Smooth muscle cell (in vitro differentiated cells): ENCODE data around the gene NRXN3. TPM values are rescaled to one million over a fixed set of nuclear protein-coding genes. Genes with fewer than 3 reads are reported as not detected.

Experiments used
- DNase-seq: peaks from one replicate; lab custom pipeline; 2025; ENCODE audit not compliant: unreplicated experiment; lab: John Stamatoyannopoulos, UW
- H2AFZ ChIP-seq: fragments of 200-600 bp; sonication (generic); 2 replicates; pipeline ENCODE4 v1.6.0; 2016; ENCODE audit warnings: antibody characterized with exemption, low read depth, mild to moderate bottlenecking
- H3F3A ChIP-seq: fragments of 200-600 bp; sonication (generic); 2 replicates; pipeline ENCODE4 v1.6.0; 2017; ENCODE audit warnings: antibody characterized with exemption, low read depth
- H3K27ac ChIP-seq: fragments of 200-600 bp; sonication (generic); 2 replicates; pipeline ENCODE4 v1.5.1; 2016; ENCODE audit warnings: low read depth, mild to moderate bottlenecking
- H3K27me3 ChIP-seq: fragments of 200-600 bp; sonication (generic); 2 replicates; pipeline ENCODE4 v1.6.1; 2016; ENCODE audit warnings: low read depth, mild to moderate bottlenecking
- H3K36me3 ChIP-seq: fragments of 200-600 bp; sonication (generic); 2 replicates; pipeline ENCODE4 v1.5.1; 2016; ENCODE audit warnings: low read depth
- H3K4me1 ChIP-seq: fragments of 200-600 bp; sonication (generic); 2 replicates; pipeline ENCODE4 v1.5.1; 2016; ENCODE audit warnings: low read depth
- H3K4me2 ChIP-seq: fragments of 200-600 bp; sonication (generic); 2 replicates; pipeline ENCODE4 v1.6.0; 2016; ENCODE audit warnings: mild to moderate bottlenecking
- H3K4me3 ChIP-seq: fragments of 200-600 bp; sonication (generic); 2 replicates; pipeline ENCODE4 v1.5.1; 2016; ENCODE audit warnings: mild to moderate bottlenecking
- H3K79me2 ChIP-seq: fragments of 200-600 bp; sonication (generic); 2 replicates; pipeline ENCODE4 v1.6.0; 2016; ENCODE audit warnings: low read depth, mild to moderate bottlenecking
- H3K9ac ChIP-seq: fragments of 200-600 bp; sonication (generic); 2 replicates; pipeline ENCODE4 v1.6.0; 2016; ENCODE audit warnings: low read depth
- H3K9me3 ChIP-seq: fragments of 200-600 bp; sonication (generic); replicated peaks from 2 replicates; pipeline ENCODE4 v1.5.1; 2016; ENCODE audit warnings: low read depth
- H4K20me1 ChIP-seq: fragments of 200-600 bp; sonication (generic); 2 replicates; pipeline ENCODE4 v1.6.0; 2016; ENCODE audit warnings: low read depth
- CTCF ChIP-seq: fragments of 200-600 bp; sonication (generic); IDR thresholded peaks from 2 replicates; pipeline ENCODE4 v1.5.1; 2017; ENCODE audit warnings: borderline replicate concordance, mild to moderate bottlenecking, antibody characterized with exemption; ENCODE audit not compliant: insufficient read depth, poor library complexity, severe bottlenecking
- WGBS: methylation state at CpG from one replicate; pipeline ENCODE4 v1.1.7; 2016; ENCODE audit warnings: low lambda C conversion rate; 5-methylcytosine and 5-hydroxymethylcytosine counted together
- polyA plus RNA-seq: library from polyadenylated mRNA; unstranded; fragments of >200 nt; fragmentation: Nextera tagmentation; extraction: Ambion mirVana; gene quantifications from 2 replicates; pipeline ENCODE4 v1.2.1, GENCODE V29; 2016
- total RNA-seq: library from RNA; depleted of rRNA; stranded (reverse); fragments of >200 nt; gene quantifications from 2 replicates; pipeline ENCODE4 v1.2.3, GENCODE V29; 2014

NRXN3 gene
- total and polyA plus RNA-seq, 2 experiments from 2014 or later: 1.2 to 7.0 TPM

- Histone ChIP-seq H3K27ac (no peak overlapping the region), H3K27me3 (no peaks in the 10 kb centered on the region), H3F3A (no peaks in the 10 kb centered on the region), H4K20me1 (no peaks in the 10 kb centered on the region), H3K9me3 (no peaks in the 10 kb centered on the region), H3K79me2 (no peaks in the 10 kb centered on the region), H3K4me1 (peaks cover 9% of the 10 kb centered on the region), H3K9ac (no peak overlapping the region), H2AFZ (no peak overlapping the region), H3K4me2 (no peak overlapping the region), H3K36me3 (no peaks in the 10 kb centered on the region), H3K4me3 (no peak overlapping the region)
- no peak for DNase-seq
- TF ChIP-seq CTCF: no peak
- 74% methylated on average over 1 of the region's 1 CpG for WGBS
Measured at GRCh38 chr14:78245238-78245637, 75.1 kb downstream of the NRXN3 start.

DNA sequence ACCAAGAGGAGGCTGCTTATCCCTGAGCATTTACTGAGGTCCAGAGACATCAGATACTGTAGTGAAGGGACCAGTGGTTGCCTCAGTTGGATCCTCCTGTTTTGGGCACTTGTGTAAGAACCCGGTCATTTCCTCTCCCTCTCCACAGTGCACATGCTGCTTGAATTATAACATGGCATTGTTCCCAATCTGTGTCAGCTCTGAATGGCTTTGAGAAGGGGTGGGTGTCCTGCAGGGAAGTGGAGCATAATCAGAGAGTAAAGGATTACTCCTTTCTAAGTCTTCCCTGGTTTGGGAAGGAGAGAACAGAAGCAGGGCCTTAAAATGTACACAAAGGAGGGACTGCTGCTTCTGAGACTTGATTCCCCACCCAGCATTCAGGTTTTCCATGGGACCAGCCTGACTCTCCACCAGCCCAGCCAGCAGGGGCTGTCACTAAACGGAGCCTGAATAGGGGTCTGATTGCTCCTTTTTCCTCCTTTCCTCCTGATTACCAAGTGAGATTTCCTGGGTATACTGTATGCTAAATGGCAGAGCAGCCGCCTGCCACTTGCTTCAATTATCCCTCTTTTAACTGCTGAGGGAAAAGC is 78.4 kb downstream of the NRXN3 start:
- WGBS: 71% methylated on average over 3 of the region's 3 CpGs
- Histone ChIP-seq H3K4me1 (peaks cover 9% of the 10 kb centered on the region), H3K9ac (no peak overlapping the region), H4K20me1 (no peaks in the 10 kb centered on the region), H3K27ac (no peak overlapping the region), H3F3A (no peaks in the 10 kb centered on the region), H3K9me3 (no peaks in the 10 kb centered on the region), H2AFZ (no peak overlapping the region), H3K27me3 (no peaks in the 10 kb centered on the region), H3K4me2 (no peak overlapping the region), H3K79me2 (no peaks in the 10 kb centered on the region), H3K4me3 (no peak overlapping the region), H3K36me3 (no peaks in the 10 kb centered on the region)
- no peak for DNase-seq
- TF ChIP-seq CTCF: no peak

DNA sequence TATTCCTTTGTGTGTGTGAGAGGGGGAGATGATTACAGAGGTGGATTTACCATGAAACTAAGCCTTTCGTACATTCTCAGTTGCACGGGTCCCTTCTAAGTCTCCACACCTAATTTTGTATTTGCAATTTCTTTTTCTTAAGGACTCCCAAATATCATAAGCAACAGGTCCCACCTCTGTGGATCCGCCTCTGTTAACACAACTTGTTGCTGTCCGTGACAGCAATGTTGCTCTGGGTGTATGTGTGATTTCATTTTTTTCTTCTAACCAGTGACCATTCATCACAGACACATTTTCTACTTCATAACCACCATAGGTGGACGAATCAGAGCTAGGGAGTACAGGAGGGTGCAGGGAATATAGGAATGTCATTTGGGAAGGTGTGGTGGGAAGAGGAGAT is 81.1 kb downstream of the NRXN3 start:
- Histone ChIP-seq H3K79me2 (no peaks in the 10 kb centered on the region), H3K4me2 (no peak overlapping the region), H3K9ac (no peak overlapping the region), H3F3A (no peaks in the 10 kb centered on the region), H3K27ac (no peak overlapping the region), H3K9me3 (no peaks in the 10 kb centered on the region), H3K27me3 (no peaks in the 10 kb centered on the region), H3K4me3 (no peak overlapping the region), H4K20me1 (no peaks in the 10 kb centered on the region), H3K36me3 (no peaks in the 10 kb centered on the region), H3K4me1 (peaks cover 13% of the 10 kb centered on the region), H2AFZ (no peak overlapping the region)
- WGBS: 90% methylated on average over 5 of the region's 5 CpGs
- TF ChIP-seq CTCF: no peak
- DNase-seq: no peak

GRCh38 chr14:78253986-78254385 is 83.8 kb downstream of the NRXN3 start:
- Histone ChIP-seq H3K4me2 (peak overlapping the region; percentile 43), H3K36me3 (no peaks in the 10 kb centered on the region), H4K20me1 (no peaks in the 10 kb centered on the region), H3K27me3 (no peaks in the 10 kb centered on the region), H2AFZ (no peak overlapping the region), H3F3A (no peaks in the 10 kb centered on the region), H3K27ac (peak overlapping the region; percentile 83), H3K9me3 (no peaks in the 10 kb centered on the region), H3K4me3 (no peak overlapping the region), H3K4me1 (peaks cover 9% of the 10 kb centered on the region), H3K79me2 (no peaks in the 10 kb centered on the region), H3K9ac (no peak overlapping the region)
- no peak for DNase-seq
- TF ChIP-seq CTCF: no peak
- 43% methylated on average over 3 of the region's 3 CpGs for WGBS
